OCI-LY3 (cell line): ENCODE measurements around the gene MKX.

Experiments used
- H2AFZ ChIP-seq: fragments of 200-600, 300-600 bp; shearing (Covaris generic); 2 replicates; pipeline ENCODE4 v1.6.0; 2014; ENCODE audit warnings: antibody characterized with exemption, low read depth, low read length
- H3K27ac ChIP-seq: fragments of 200-600, 300-600 bp; sonication (generic); 2 replicates; pipeline ENCODE4 v1.5.1; 2014; ENCODE audit warnings: mild to moderate bottlenecking, low read length, moderate library complexity, mixed read lengths
- H3K27me3 ChIP-seq: fragments of 200-600, 300-600 bp; sonication (generic); 2 replicates; pipeline ENCODE4 v1.6.1; 2014; ENCODE audit warnings: low read depth, low read length, mixed read lengths
- H3K36me3 ChIP-seq: fragments of 200-600, 300-600 bp; sonication (generic); replicated peaks from 2 replicates; pipeline ENCODE3; 2014; ENCODE audit warnings: low read depth, low read length, mixed read lengths
- H3K4me1 ChIP-seq: fragments of 300-600, 200-600 bp; sonication (generic); 2 replicates; pipeline ENCODE4 v1.6.1; 2014; ENCODE audit warnings: low read length, mixed read lengths
- H3K4me2 ChIP-seq: fragments of 200-600, 300-600 bp; sonication (generic); 2 replicates; pipeline ENCODE4 v1.6.1; 2014; ENCODE audit warnings: low read length, mixed read lengths
- H3K4me3 ChIP-seq: fragments of 300-600, 200-600 bp; sonication (generic); 2 replicates; pipeline ENCODE4 v1.5.1; 2014; ENCODE audit warnings: antibody characterized with exemption, mild to moderate bottlenecking, low read length, moderate library complexity
- H3K79me2 ChIP-seq: fragments of 300-600, 200-600 bp; shearing (Covaris generic); 2 replicates; pipeline ENCODE4 v1.6.1; 2014; ENCODE audit warnings: mild to moderate bottlenecking, low read length, mixed read lengths
- H3K9ac ChIP-seq: fragments of 300-600, 200-600 bp; shearing (Covaris generic); 2 replicates; pipeline ENCODE4 v1.6.0; 2014; ENCODE audit warnings: mild to moderate bottlenecking, low read length, moderate library complexity
- H3K9me3 ChIP-seq: fragments of 200-600, 300-600 bp; shearing (Covaris generic); 2 replicates; pipeline ENCODE4 v1.6.1; 2014; ENCODE audit warnings: low read length, mixed read lengths; ENCODE audit not compliant: insufficient read depth
- H4K20me1 ChIP-seq: fragments of 200-600, 300-600 bp; sonication (generic); 2 replicates; pipeline ENCODE4 v1.6.1; 2016; ENCODE audit warnings: low read length, mixed read lengths; ENCODE audit not compliant: insufficient read depth
- EZH2phosphoT487 ChIP-seq: fragments of 200-600 bp; shearing (Covaris generic); IDR thresholded peaks from 2 replicates; pipeline ENCODE4 v1.6.1; 2018; ENCODE audit warnings: antibody characterized with exemption, mixed run types, low read depth
- TF ChIP-seq, protein P1 (sequence below): fragments of 200-600, 300-600 bp; sonication (generic); IDR thresholded peaks from 2 replicates; pipeline ENCODE4 v1.5.1; 2014; ENCODE audit warnings: antibody characterized with exemption, low read length, low read depth

The MKX gene

DNA sequence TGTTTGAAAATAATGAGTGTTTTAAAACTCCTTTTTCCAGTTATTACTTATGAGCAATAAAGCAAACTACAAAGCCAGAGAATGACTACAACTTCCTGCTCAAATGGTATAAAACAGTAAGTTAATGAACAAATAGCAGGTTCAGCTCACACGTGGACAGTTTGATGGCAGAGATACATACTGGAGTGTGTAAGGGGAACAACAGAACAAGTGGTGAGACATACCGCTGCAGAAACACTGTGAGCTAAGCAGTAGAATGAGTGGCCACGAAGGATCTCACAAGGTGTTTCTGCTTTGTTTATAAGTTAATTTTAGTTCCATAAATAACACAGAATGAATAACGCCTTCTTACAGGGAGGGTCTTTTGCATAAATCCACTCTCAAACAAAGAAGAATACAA, 3.0 kb upstream of the MKX start:
- Histone ChIP-seq H4K20me1 (no peaks in the 10 kb centered on the region), H3K9ac (no peak overlapping the region), H3K36me3 (no peaks in the 10 kb centered on the region), H2AFZ (no peak overlapping the region), H3K27ac (no peak overlapping the region), H3K9me3 (no peaks in the 10 kb centered on the region), H3K4me2 (no peak overlapping the region), H3K27me3 (no peaks in the 10 kb centered on the region), H3K79me2 (no peaks in the 10 kb centered on the region), H3K4me1 (no peaks in the 10 kb centered on the region), H3K4me3 (no peak overlapping the region)
- TF ChIP-seq, protein P1, sequence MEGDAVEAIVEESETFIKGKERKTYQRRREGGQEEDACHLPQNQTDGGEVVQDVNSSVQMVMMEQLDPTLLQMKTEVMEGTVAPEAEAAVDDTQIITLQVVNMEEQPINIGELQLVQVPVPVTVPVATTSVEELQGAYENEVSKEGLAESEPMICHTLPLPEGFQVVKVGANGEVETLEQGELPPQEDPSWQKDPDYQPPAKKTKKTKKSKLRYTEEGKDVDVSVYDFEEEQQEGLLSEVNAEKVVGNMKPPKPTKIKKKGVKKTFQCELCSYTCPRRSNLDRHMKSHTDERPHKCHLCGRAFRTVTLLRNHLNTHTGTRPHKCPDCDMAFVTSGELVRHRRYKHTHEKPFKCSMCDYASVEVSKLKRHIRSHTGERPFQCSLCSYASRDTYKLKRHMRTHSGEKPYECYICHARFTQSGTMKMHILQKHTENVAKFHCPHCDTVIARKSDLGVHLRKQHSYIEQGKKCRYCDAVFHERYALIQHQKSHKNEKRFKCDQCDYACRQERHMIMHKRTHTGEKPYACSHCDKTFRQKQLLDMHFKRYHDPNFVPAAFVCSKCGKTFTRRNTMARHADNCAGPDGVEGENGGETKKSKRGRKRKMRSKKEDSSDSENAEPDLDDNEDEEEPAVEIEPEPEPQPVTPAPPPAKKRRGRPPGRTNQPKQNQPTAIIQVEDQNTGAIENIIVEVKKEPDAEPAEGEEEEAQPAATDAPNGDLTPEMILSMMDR: no peak
- TF ChIP-seq EZH2phosphoT487: no peak

DNA sequence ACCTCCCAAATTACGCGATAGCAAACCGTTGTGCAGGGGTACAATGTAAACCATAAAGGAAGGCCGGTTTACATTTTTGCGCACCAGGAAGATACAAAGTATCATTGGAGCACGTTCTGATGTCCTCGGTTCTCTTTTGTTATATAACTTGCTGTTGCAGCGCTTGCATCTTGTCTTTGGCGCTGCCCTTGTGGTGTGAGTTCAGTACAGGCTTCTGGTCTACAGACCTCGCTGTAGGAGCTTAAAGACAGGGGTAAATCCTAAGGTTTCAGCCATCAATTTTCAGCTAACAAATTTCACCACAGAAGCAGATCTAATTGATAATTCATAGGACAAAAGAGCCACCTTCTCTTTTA, 1.5 kb upstream of the MKX start:
- Histone ChIP-seq H2AFZ (no peak overlapping the region), H3K4me3 (no peak overlapping the region), H3K36me3 (no peaks in the 10 kb centered on the region), H3K4me2 (no peak overlapping the region), H3K27ac (no peak overlapping the region), H4K20me1 (no peaks in the 10 kb centered on the region), H3K79me2 (no peaks in the 10 kb centered on the region), H3K4me1 (no peaks in the 10 kb centered on the region), H3K9me3 (no peaks in the 10 kb centered on the region), H3K27me3 (no peaks in the 10 kb centered on the region), H3K9ac (no peak overlapping the region)
- TF ChIP-seq, protein P1: no peak
- no peak for TF ChIP-seq EZH2phosphoT487

DNA sequence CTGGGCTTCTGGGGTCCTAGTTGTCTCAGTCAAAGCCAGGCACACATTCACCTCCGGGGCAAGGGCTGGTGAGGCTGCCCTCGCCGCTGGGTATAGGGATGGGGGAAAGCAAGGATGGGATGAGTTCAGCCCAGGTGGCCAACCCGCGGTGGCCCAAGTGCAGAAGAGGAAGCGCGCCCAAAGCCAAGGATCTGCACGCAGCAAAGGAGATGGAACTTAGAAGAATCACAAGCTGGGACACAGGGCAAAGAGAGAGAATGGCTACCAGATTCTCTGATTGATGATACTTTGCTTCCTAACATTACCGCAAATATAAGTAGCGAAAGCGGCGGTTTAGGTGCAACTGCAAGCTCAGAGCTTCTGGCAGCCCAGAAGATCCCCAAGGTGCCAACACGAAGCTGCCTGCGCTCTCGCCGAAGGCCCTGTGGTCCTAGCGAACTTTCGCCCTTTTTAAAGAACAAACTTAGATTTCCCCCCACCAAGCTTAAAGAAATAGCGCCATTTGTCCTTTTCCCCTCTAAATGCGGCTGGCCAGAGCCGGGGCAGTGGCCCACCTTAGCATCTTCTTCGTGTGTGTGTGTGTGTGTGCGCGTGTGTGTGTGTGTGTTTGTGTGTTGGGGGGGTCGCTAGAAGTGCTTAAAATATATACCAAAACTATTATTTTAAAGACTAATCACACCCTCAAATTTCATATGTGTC, 927 bp upstream of the MKX start:
- no peaks in the 10 kb centered on the region for H3K27me3 ChIP-seq
- H3K4me3 ChIP-seq: no peak overlapping the region
- H3K9me3 ChIP-seq: no peaks in the 10 kb centered on the region
- TF ChIP-seq EZH2phosphoT487: no peak
- TF ChIP-seq, protein P1: no peak
- H3K4me2 ChIP-seq: no peak overlapping the region
- H3K36me3 ChIP-seq: no peaks in the 10 kb centered on the region
- no peak overlapping the region for H3K27ac ChIP-seq
- H3K4me1 ChIP-seq: no peaks in the 10 kb centered on the region
- H3K9ac ChIP-seq: no peak overlapping the region
- no peaks in the 10 kb centered on the region for H4K20me1 ChIP-seq
- H3K79me2 ChIP-seq: no peaks in the 10 kb centered on the region
- no peak overlapping the region for H2AFZ ChIP-seq

DNA sequence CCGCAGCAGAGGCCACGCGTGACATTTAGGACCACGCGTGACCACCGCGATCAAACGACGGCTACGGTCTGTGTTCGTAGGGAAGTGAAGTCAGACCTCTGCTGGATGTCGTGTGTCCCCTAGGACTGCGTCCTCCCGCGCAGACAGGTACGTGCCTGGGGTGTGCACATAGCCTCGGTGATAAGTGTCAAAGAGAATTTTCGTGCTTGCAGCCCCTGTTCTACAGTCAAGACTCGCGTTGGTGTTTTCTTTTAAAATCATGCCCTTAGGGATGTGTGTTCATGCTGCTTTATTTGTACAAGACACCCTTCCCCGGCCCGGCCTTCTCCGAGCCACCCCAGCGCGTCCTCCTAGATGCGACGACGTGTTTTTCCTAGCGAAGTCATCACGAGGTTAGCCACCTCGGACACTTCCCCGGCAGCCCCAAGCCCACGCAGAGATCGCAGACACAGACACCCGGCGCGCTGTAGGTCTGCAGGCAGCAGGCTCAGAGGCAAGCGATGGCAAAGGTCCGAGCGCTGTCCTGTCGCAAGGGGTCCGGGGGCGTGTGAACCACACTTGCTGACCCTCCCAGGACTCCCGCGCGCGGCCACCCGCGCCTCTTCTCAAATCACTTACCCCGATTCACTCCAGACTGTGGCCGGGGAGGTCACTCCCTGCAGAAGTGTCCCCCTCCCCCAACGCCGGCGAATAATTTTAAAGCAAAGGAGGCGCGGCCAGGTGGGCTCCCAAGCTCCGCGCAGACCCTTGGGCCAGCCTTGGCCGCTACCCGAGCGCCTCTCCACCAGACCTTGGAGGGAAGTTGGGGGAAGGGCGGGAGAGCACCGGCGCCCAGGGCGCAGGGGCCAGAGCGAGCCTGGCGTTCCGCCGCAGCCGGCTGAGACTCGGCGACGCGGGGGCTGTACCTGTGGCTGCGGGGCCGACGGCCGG, 552 bp downstream of the MKX start:
- TF ChIP-seq, protein P1: no peak
- H3K4me1 ChIP-seq: no peaks in the 10 kb centered on the region
- H3K79me2 ChIP-seq: no peaks in the 10 kb centered on the region
- no peak overlapping the region for H2AFZ ChIP-seq
- no peaks in the 10 kb centered on the region for H3K27me3 ChIP-seq
- no peaks in the 10 kb centered on the region for H3K9me3 ChIP-seq
- no peak overlapping the region for H3K9ac ChIP-seq
- no peaks in the 10 kb centered on the region for H4K20me1 ChIP-seq
- H3K4me3 ChIP-seq: no peak overlapping the region
- H3K36me3 ChIP-seq: no peaks in the 10 kb centered on the region
- no peak overlapping the region for H3K27ac ChIP-seq
- H3K4me2 ChIP-seq: no peak overlapping the region
